Kidney (tissue), 14 donors: ENCODE results near the gene MEF2C. TPM values are rescaled to one million over a fixed set of nuclear protein-coding genes. Genes with fewer than 3 reads are reported as not detected.

ENCODE experiments used
- DNase-seq, 5 donors: peaks; one replicate each; pipeline ENCODE4 v3.0.0-alpha.2; 2013 to 2020
- FAIRE-seq: peaks from 2 replicates; lab custom pipeline; 2012; peaks lifted over from hg19 to GRCh38; lab: Jason Lieb, UNC
- H3K27ac ChIP-seq, 2 donors: one replicate each; pipeline ENCODE4 v1.7.0; 2013; ENCODE audit warnings: low read depth in 2 of 2, low read length in 2 of 2, inconsistent platforms in 1 of 2
- H3K27me3 ChIP-seq: one replicate; pipeline ENCODE4 v1.7.1; 2013; ENCODE audit warnings: low read length, inconsistent platforms; ENCODE audit not compliant: control insufficient read depth, insufficient read depth
- H3K36me3 ChIP-seq, 3 donors: one replicate each; pipeline versions ENCODE4 v1.7.0 to v1.7.1; 2013; ENCODE audit warnings: low read length in 3 of 3, control low read depth in 1 of 3, inconsistent platforms in 1 of 3; ENCODE audit not compliant: insufficient read depth in 3 of 3, control insufficient read depth in 2 of 3
- H3K4me1 ChIP-seq, 3 donors: one replicate each; pipeline versions ENCODE4 v1.7.0 to v1.7.1; 2013; ENCODE audit warnings: low read length in 3 of 3, inconsistent platforms in 1 of 3, low read depth in 1 of 3; ENCODE audit not compliant: control insufficient read depth in 2 of 3, insufficient read depth in 2 of 3
- H3K4me3 ChIP-seq, 3 donors: one replicate each; pipeline versions ENCODE4 v1.7.0 to v1.8.1; 2013; ENCODE audit warnings: low read length in 3 of 3, control low read depth in 1 of 3, inconsistent platforms in 1 of 3
- H3K9ac ChIP-seq, 3 donors: one replicate each; pipeline versions ENCODE4 v1.7.0 to v1.7.1; 2013; ENCODE audit warnings: low read length in 3 of 3, control low read depth in 1 of 3, inconsistent platforms in 1 of 3
- H3K9me3 ChIP-seq, 3 donors: one replicate each; pipeline versions ENCODE4 v1.7.0 to v1.7.1; 2013; ENCODE audit warnings: low read length in 3 of 3, control low read depth in 1 of 3, inconsistent platforms in 1 of 3; ENCODE audit not compliant: control insufficient read depth in 2 of 3, insufficient read depth in 1 of 3
- intact Hi-C: fragments of 100-400 bp; cut with DNase I; formaldehyde crosslinking; loops from one replicate; pipeline ENCODE4 v1.11.1; 2022
- polyA plus RNA-seq: library from polyadenylated mRNA; stranded (reverse); fragments of 350-450 nt; fragmentation: Illumina TruSeq; extraction: RNeasy Lipid Tissue Mini Kit (QIAGEN cat#74804); gene quantifications from one replicate; pipeline ENCODE4 v1.2.3, GENCODE V29; 2014; ENCODE audit warnings: low read depth, low replicate concordance; ENCODE audit not compliant: insufficient read depth
- total RNA-seq: library from RNA; stranded (reverse); fragmentation: NEBNext Ultra II Directional; extraction: Animal tissue kit (Norgen Biotek cat#: 25700); gene quantifications from one replicate; pipeline ENCODE4 v1.2.1, GENCODE V29; 2021
- TF ChIP-seq, protein P1 (sequence below): IDR thresholded peaks from 3 replicates; pipeline ENCODE4 v1.5.1; 2012; ENCODE audit warnings: mild to moderate bottlenecking, moderate library complexity, borderline replicate concordance; ENCODE audit not compliant: insufficient read depth; ENCODE audit errors: extremely low read depth
- donor health status: control.
- donor health status: control.
- donor health status: control.
- donor health status: control.
- donor health status: control.
- donor health status: DM: yes; HTN: yes; CAD: no.
- donor health status: Normal renal cell carcinoma (clear cell type).

MEF2C gene
- total and polyA plus RNA-seq, 2 donors from 2014 or later: 5.3 to 75.4 TPM

DNA sequence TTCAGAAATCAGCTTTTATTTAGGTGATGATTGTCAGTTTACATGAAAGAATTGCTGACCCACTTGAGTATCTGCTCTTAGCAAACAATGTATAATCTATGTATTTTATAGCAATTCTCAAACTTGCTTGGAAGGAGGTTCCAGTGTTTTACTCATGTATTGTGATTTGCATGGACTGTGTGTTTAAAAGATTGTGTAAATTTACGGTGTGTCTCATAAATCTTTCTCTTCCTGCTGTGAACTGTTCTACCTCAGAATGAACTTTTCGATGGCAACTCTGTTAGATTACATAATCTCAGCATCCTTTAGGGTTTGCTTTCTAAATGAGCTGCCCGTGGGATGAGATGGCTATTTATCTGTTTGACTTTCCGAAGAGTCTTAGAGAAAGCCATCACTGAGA, 122.5 kb downstream of the MEF2C start:
- DNase-seq (no peak), FAIRE-seq (no peak)
- intact Hi-C loops: no loop called here
- Histone ChIP-seq H3K27ac (no peak overlapping the region), H3K27me3 (no peaks in the 10 kb centered on the region), H3K9ac (no peak overlapping the region), H3K4me3 (no peak overlapping the region), H3K36me3 (no peaks in the 10 kb centered on the region), H3K4me1 (no peaks in the 10 kb centered on the region), H3K9me3 (no peaks in the 10 kb centered on the region)
- TF ChIP-seq, protein P1, sequence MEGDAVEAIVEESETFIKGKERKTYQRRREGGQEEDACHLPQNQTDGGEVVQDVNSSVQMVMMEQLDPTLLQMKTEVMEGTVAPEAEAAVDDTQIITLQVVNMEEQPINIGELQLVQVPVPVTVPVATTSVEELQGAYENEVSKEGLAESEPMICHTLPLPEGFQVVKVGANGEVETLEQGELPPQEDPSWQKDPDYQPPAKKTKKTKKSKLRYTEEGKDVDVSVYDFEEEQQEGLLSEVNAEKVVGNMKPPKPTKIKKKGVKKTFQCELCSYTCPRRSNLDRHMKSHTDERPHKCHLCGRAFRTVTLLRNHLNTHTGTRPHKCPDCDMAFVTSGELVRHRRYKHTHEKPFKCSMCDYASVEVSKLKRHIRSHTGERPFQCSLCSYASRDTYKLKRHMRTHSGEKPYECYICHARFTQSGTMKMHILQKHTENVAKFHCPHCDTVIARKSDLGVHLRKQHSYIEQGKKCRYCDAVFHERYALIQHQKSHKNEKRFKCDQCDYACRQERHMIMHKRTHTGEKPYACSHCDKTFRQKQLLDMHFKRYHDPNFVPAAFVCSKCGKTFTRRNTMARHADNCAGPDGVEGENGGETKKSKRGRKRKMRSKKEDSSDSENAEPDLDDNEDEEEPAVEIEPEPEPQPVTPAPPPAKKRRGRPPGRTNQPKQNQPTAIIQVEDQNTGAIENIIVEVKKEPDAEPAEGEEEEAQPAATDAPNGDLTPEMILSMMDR: no peak

GRCh38 chr5:88758591-88758990, 124.4 kb downstream of the MEF2C start:
- TF ChIP-seq, protein P1: no peak
- H3K27me3 ChIP-seq: no peaks in the 10 kb centered on the region
- H3K9me3 ChIP-seq: no peaks in the 10 kb centered on the region
- H3K9ac ChIP-seq: no peak overlapping the region
- intact Hi-C loops: no loop called here
- no peaks in the 10 kb centered on the region for H3K4me1 ChIP-seq
- no peaks in the 10 kb centered on the region for H3K36me3 ChIP-seq
- H3K27ac ChIP-seq: no peak overlapping the region
- no peak for DNase-seq
- no peak for FAIRE-seq
- H3K4me3 ChIP-seq: no peak overlapping the region

DNA sequence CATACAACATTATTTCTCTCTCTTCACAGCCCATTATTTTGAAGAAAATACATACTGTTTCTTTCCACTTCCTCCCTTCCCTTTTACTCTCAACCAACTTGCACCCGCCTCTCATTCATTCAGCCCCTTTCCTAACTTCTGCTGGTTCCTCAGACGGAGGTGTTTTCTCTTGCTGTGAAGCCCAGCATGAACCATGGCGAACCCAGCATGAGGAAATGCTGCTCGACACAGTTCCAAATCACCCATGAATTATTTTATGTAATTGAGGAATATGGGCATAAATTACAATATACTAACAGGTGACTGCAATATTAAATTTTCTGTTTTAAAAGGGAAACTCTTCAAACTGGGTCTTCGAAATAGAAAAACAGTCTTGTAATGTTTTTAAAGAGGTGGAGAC, 124.8 kb downstream of the MEF2C start:
- Histone ChIP-seq H3K9me3 (no peaks in the 10 kb centered on the region), H3K9ac (no peak overlapping the region), H3K4me1 (no peaks in the 10 kb centered on the region), H3K36me3 (no peaks in the 10 kb centered on the region), H3K27ac (no peak overlapping the region), H3K27me3 (no peaks in the 10 kb centered on the region), H3K4me3 (no peak overlapping the region)
- FAIRE-seq: no peak
- TF ChIP-seq, protein P1: no peak
- DNase-seq: no peak
- intact Hi-C loops: no loop called here

DNA sequence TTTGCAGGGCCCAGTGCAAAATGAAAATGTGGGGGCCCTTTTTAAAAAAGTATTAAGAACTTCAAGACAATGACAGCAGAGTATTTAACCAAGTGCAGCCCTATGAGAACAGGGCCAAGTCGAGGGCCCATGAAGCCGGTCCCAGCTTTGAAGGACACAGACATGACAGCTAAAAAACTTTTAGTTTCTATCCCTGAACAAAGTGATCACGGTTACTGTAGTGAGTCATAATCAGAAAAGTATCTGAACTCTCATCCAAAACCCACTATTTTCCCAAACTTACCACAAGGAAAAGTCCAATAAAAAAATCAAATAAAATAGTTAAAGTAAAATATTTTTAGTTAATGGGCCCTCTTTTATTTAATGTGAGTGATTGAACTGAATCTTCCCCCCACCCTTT, 126.0 kb downstream of the MEF2C start:
- no peaks in the 10 kb centered on the region for H3K36me3 ChIP-seq
- intact Hi-C loops: no loop called here
- H3K4me1 ChIP-seq: no peaks in the 10 kb centered on the region
- no peak overlapping the region for H3K9ac ChIP-seq
- DNase-seq (no peak), FAIRE-seq (no peak)
- H3K27me3 ChIP-seq: no peaks in the 10 kb centered on the region
- H3K4me3 ChIP-seq: no peak overlapping the region
- no peak overlapping the region for H3K27ac ChIP-seq
- TF ChIP-seq, protein P1: no peak
- no peaks in the 10 kb centered on the region for H3K9me3 ChIP-seq
